ENCODE results near the gene IGFBP5.

The IGFBP5 gene

GRCh38 chr2:216644842-216645635, 50.3 kb downstream of the IGFBP5 start:
- DNase-seq (ENCODE audit: low spot score), result no peak

GRCh38 chr2:216643986-216644659, 51.2 kb downstream of the IGFBP5 start:
- DNase-seq (ENCODE audit: low spot score), result no peak

GRCh38 chr2:216637472-216637871, 57.9 kb downstream of the IGFBP5 start:
- no peak for DNase-seq (ENCODE audit: low spot score)

GRCh38 chr2:216636551-216637450, 58.5 kb downstream of the IGFBP5 start:
- no peak for DNase-seq (ENCODE audit: low spot score)

GRCh38 chr2:216635701-216636550, 59.4 kb downstream of the IGFBP5 start:
- DNase-seq (ENCODE audit: low spot score), result no peak

GRCh38 chr2:216635171-216635570, 60.2 kb downstream of the IGFBP5 start:
- no peak for DNase-seq (ENCODE audit: low spot score)

GRCh38 chr2:216634370-216635148, 60.8 kb downstream of the IGFBP5 start:
- no peak for DNase-seq (ENCODE audit: low spot score)

- peak; percentile 43 for DNase-seq (ENCODE audit: low spot score)
Measured at GRCh38 chr2:216633616-216634369, 61.6 kb downstream of the IGFBP5 start.

- DNase-seq (ENCODE audit: low spot score), result peak; percentile 83
Measured at GRCh38 chr2:216632952-216633615, 62.3 kb downstream of the IGFBP5 start, which contains the start of gene IGFBP2. TSS of gene IGFBP2 (plus strand) at chr2:216633420. CDS start at chr2:216633524, 104 bp downstream.

GRCh38 chr2:216632346-216632951, 62.9 kb downstream of the IGFBP5 start:
- no peak for DNase-seq (ENCODE audit: low spot score)

- DNase-seq (ENCODE audit: low spot score), result no peak
Measured at GRCh38 chr2:216629784-216630183, 65.6 kb downstream of the IGFBP5 start.

GRCh38 chr2:216626875-216627245, 68.5 kb downstream of the IGFBP5 start:
- no peak for DNase-seq (ENCODE audit: low spot score)

GRCh38 chr2:216626168-216626874, 69.0 kb downstream of the IGFBP5 start:
- DNase-seq (ENCODE audit: low spot score), result no peak

- no peak for DNase-seq (ENCODE audit: low spot score)
Measured at GRCh38 chr2:216624251-216624650, 71.1 kb downstream of the IGFBP5 start.

GRCh38 chr2:216622526-216622925, 72.8 kb downstream of the IGFBP5 start:
- no peak for DNase-seq (ENCODE audit: low spot score)
